ENCODE results near the gene SMG6.

DNA sequence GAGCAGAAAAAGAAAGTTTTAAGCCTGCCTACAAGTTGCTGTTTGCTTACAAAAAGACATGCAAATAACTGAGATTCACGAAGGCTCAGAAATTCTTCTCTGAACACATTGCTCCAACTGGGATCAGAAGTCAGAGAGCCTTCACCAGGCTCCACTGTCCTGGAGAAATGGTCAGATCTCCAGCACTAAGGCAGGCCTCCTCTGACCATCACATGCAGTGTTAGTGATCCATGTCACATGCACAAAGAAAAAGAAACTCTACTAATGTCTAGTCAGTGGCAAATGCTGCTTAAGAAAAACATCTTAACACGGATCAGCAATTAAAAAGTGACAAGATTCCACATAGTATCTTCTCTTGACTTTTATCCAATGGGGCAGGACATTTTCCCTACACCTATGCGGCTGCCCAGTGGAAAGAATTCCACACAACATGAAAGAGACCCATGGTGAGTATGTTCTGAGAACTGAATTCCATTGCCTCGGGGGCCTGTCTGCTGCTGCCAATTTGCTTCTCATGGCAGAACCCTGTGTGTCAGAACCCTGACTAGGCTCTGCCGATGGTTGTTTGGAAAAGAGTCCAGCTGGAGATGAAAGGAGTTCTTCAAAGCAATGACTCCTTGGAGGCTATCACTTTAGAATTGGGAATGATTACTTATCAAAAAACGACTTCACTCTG lies 152.1 kb downstream of the SMG6 start:
- TF ChIP-seq EZH2 (IDR thresholded peaks at IDR 0.05; ENCODE audit: insufficient read depth, poor library complexity, severe bottlenecking) (no peak), EZH2phosphoT487 (IDR thresholded peaks at IDR 0.05; ENCODE audit: insufficient read depth, low read depth) (no peak)
